Transverse colon (tissue), 4 donors: ENCODE data around the gene CASKIN2. TPM values are rescaled to one million over a fixed set of nuclear protein-coding genes. Genes with fewer than 3 reads are reported as not detected.
A peak's percentile ranks its signal among the peaks of the same experiment; 100 is the strongest.
"Not testable (repeated sequence)": the region's sequence is repeated elsewhere in the genome, so short reads cannot be mapped to it uniquely, and the experiment has no call there.

Experiments used
- DNase-seq: peaks from one replicate; pipeline ENCODE4 v3.0.0-alpha.2; 2019
- H3K27ac ChIP-seq, 4 donors: fragments of 200-600 bp; sonication (generic); 2 replicates each; pipeline ENCODE4 v1.5.1; 2016 to 2018; ENCODE audit warnings: inconsistent platforms in 4 of 4
- H3K27me3 ChIP-seq: fragments of 200-600 bp; sonication (generic); 2 replicates; pipeline ENCODE4 v1.5.1; 2017; ENCODE audit warnings: inconsistent platforms
- H3K36me3 ChIP-seq, 4 donors: fragments of 200-600 bp; sonication (generic); 2 replicates each; pipeline ENCODE4 v1.5.1; 2017 to 2019; ENCODE audit warnings: inconsistent platforms in 4 of 4
- H3K4me1 ChIP-seq, 4 donors: fragments of 200-600 bp; sonication (generic); 2 replicates each; pipeline ENCODE4 v1.5.1; 2017 to 2020; ENCODE audit warnings: inconsistent platforms in 4 of 4
- H3K4me3 ChIP-seq, 4 donors: fragments of 200-600 bp; sonication (generic); 1 replicate in 1 of 4; 2 replicates in 3 of 4; pipeline versions ENCODE4 v1.5.1 to v1.6.1; 2017 to 2019; ENCODE audit warnings: inconsistent platforms in 4 of 4
- H3K9me3 ChIP-seq, 2 donors: fragments of 200-600 bp; sonication (generic); 2 replicates each; pipeline ENCODE4 v1.5.1; 2017 to 2019; ENCODE audit warnings: inconsistent platforms in 2 of 2
- CTCF ChIP-seq, 5 experiments: fragments of 200-600 bp in 3 of 5; fragments of 450-650 bp in 2 of 5; sonication (generic) in 3 of 5; IDR thresholded peaks; 1 replicate in 2 of 5; 2 replicates in 3 of 5; pipeline ENCODE4 v1.5.1; 2016 to 2017; ENCODE audit warnings: antibody characterized with exemption in 5 of 5, inconsistent platforms in 3 of 5, mild to moderate bottlenecking in 2 of 5, moderate library complexity in 1 of 5
- EP300 ChIP-seq: sonication (generic); formaldehyde crosslinking; IDR thresholded peaks from one replicate; pipeline ENCODE4 v1.6.1; 2017; ENCODE audit warnings: antibody characterized with exemption, low read depth
- POLR2A ChIP-seq: fragments of 450-650 bp; IDR thresholded peaks from one replicate; pipeline ENCODE4 v1.6.1; 2016; ENCODE audit warnings: antibody characterized with exemption, mild to moderate bottlenecking, moderate library complexity
- POLR2AphosphoS5 ChIP-seq, 3 donors: sonication (generic); formaldehyde crosslinking; IDR thresholded peaks; one replicate each; pipeline ENCODE4 v1.6.1; 2016; ENCODE audit warnings: antibody characterized with exemption in 3 of 3
- WGBS, 2 donors: methylation state at CpG; one replicate each; pipeline ENCODE4 v1.1.5; 2018; ENCODE audit warnings: low coverage in 1 of 2; 5-methylcytosine and 5-hydroxymethylcytosine counted together
- in situ Hi-C, 4 donors: fragments of 200-750 bp; cut with MboI; loops; one replicate each; pipeline versions ENCODE4 v1.15.0 to v1.15.1; 2017; ENCODE audit warnings: low sequenced_read_pairs in 3 of 4, low pct_ligation_motif_present in 1 of 4, low pct_unique_long_range_greater_than_20kb in 1 of 4
- intact Hi-C: fragments of 100-400 bp; cut with DNase I; formaldehyde crosslinking; loops from one replicate; pipeline ENCODE4 v1.15.1; 2023; ENCODE audit warnings: low total_unique reads
- total RNA-seq, 4 donors: library from RNA; depleted of rRNA; stranded (reverse); fragments of >200 nt; gene quantifications; one replicate each; pipeline ENCODE4 v1.1.0, GENCODE V29; 2016

The CASKIN2 gene
- total RNA-seq, 4 donors from 2014 or later: 16.5 to 128 (median 24.8) TPM

- WGBS, 2 donors: 78% methylated on average over 13 of the region's 13 CpGs; no CpG with 5 or more reads in 1 of the 2 donors
- Histone ChIP-seq H3K27me3 (no peaks in the 10 kb centered on the region), H3K36me3 (no peaks in the 10 kb centered on the region), H3K4me3 (no peak overlapping the region), H3K27ac (no peak overlapping the region), H3K4me1 (peaks cover 12 to 25% (median 14%) of the 10 kb centered on the region in 4 donors), H3K9me3 (no peaks in the 10 kb centered on the region)
- DNase-seq: no peak
- in situ Hi-C loops (no loop called here), intact Hi-C loops (no loop called here)
- TF ChIP-seq POLR2AphosphoS5 (IDR thresholded peaks at IDR 0.05) (no peak), CTCF (IDR thresholded peaks at IDR 0.05) (no peak), POLR2A (no peak)
These were observed 33.9 kb downstream of the CASKIN2 start for GRCh38 chr17:75481194-75482068.

GRCh38 chr17:75480281-75480680, 35.1 kb downstream of the CASKIN2 start:
- no peak for TF ChIP-seq EP300
- no peak for TF ChIP-seq POLR2AphosphoS5 (IDR thresholded peaks at IDR 0.05)
- no peak for TF ChIP-seq POLR2A
- no peak for TF ChIP-seq CTCF (IDR thresholded peaks at IDR 0.05)
- Histone ChIP-seq H3K4me3 (no peak overlapping the region), H3K27me3 (no peaks in the 10 kb centered on the region), H3K27ac (no peak overlapping the region), H3K9me3 (no peaks in the 10 kb centered on the region), H3K4me1 (peaks cover 22 to 37% (median 24%) of the 10 kb centered on the region in 4 donors), H3K36me3 (no peaks in the 10 kb centered on the region)
- no peak for DNase-seq
- in situ Hi-C loops: no loop called here
- WGBS, 2 donors: 96 to 100% methylated on average over 1 to 6 of the region's 6 CpGs
- intact Hi-C loops: no loop called here

- no peak overlapping the region for H3K4me3 ChIP-seq
- DNase-seq: no peak
- in situ Hi-C loops: no loop called here
- no peak for TF ChIP-seq POLR2AphosphoS5 (IDR thresholded peaks at IDR 0.05)
- peaks cover 22 to 40% (median 24%) of the 10 kb centered on the region in 4 donors for H3K4me1 ChIP-seq
- intact Hi-C loops: no loop called here
- no peaks in the 10 kb centered on the region for H3K27me3 ChIP-seq
- H3K27ac ChIP-seq: no peak overlapping the region
- WGBS, 2 donors: 82% methylated on average over 7 of the region's 7 CpGs; no CpG with 5 or more reads in 1 of the 2 donors
- no peaks in the 10 kb centered on the region for H3K9me3 ChIP-seq
- H3K36me3 ChIP-seq: no peaks in the 10 kb centered on the region
These were observed 36.8 kb downstream of the CASKIN2 start for GRCh38 chr17:75478508-75478907.

- Histone ChIP-seq H3K4me1 (peaks cover 22 to 40% (median 26%) of the 10 kb centered on the region in 4 donors), H3K27ac (peak overlapping the region in 2 of 4 donors; percentile 53 to 76)
- in situ Hi-C loops, H3K9me3 ChIP-seq, H3K36me3 ChIP-seq, H3K27me3 ChIP-seq, H3K4me3 ChIP-seq, intact Hi-C loops, DNase-seq: not testable (repeated sequence)
- 82 to 88% methylated on average over 8 to 11 of the region's 11 CpGs for WGBS, 2 donors
These were observed 37.9 kb downstream of the CASKIN2 start for GRCh38 chr17:75477490-75477862.

- no peak for DNase-seq
These were observed 38.4 kb downstream of the CASKIN2 start for GRCh38 chr17:75476752-75477489.

More at GRCh38 chr17:75476752-75477489, 38.4 kb downstream of the CASKIN2 start:
- Histone ChIP-seq H3K27ac (peak overlapping the region; percentile 53 to 76 (median 60)), H3K27me3 (no peaks in the 10 kb centered on the region), H3K4me1 (peaks cover 22 to 36% (median 27%) of the 10 kb centered on the region in 4 donors), H3K4me3 (no peak overlapping the region), H3K9me3 (no peaks in the 10 kb centered on the region), H3K36me3 (peaks cover 0 to 5% (median 0%) of the 10 kb centered on the region in 4 donors)
- in situ Hi-C loops (no loop called here), intact Hi-C loops (no loop called here)
- TF ChIP-seq POLR2AphosphoS5 (IDR thresholded peaks at IDR 0.05) (no peak), EP300 (no peak), CTCF (IDR thresholded peaks at IDR 0.05) (no peak), POLR2A (no peak)
- WGBS, 2 donors: 63 to 75% methylated on average over 2 to 11 of the region's 11 CpGs
